Osteocyte (in vitro differentiated cells): ENCODE data around the gene NCAPD2. TPM values are rescaled to one million over a fixed set of nuclear protein-coding genes. Genes with fewer than 3 reads are reported as not detected.

Source experiments
- DNase-seq: peaks from one replicate; pipeline ENCODE4 v3.0.0; 2021; ENCODE audit warnings: mixed read lengths; ENCODE audit not compliant: unreplicated experiment; ENCODE audit errors: extremely low spot score
- H3K27ac Mint-ChIP-seq: one replicate; pipeline ENCODE4 v1.8.0; 2021; ENCODE audit warnings: mild to moderate bottlenecking, mixed read lengths; ENCODE audit not compliant: unreplicated experiment
- H3K27me3 Mint-ChIP-seq: one replicate; pipeline ENCODE4 v1.8.0; 2021; ENCODE audit warnings: mixed read lengths; ENCODE audit not compliant: unreplicated experiment
- H3K36me3 Mint-ChIP-seq: one replicate; pipeline ENCODE4 v1.8.0; 2021; ENCODE audit warnings: mixed read lengths; ENCODE audit not compliant: unreplicated experiment
- H3K4me1 Mint-ChIP-seq: one replicate; pipeline ENCODE4 v1.8.0; 2021; ENCODE audit warnings: mixed read lengths; ENCODE audit not compliant: unreplicated experiment
- H3K4me3 Mint-ChIP-seq: one replicate; pipeline ENCODE4 v1.8.0; 2021; ENCODE audit warnings: mild to moderate bottlenecking, moderate library complexity, mixed read lengths; ENCODE audit not compliant: unreplicated experiment
- H3K9me3 Mint-ChIP-seq: one replicate; pipeline ENCODE4 v1.8.0; 2021; ENCODE audit warnings: mixed read lengths; ENCODE audit not compliant: unreplicated experiment
- total RNA-seq: library from RNA; stranded (reverse); gene quantifications from 2 replicates; pipeline ENCODE4 v1.2.1, GENCODE V29; 2021
- TF ChIP-seq, protein P1 (sequence below): fragments of 200-600 bp; sonication (generic); IDR thresholded peaks from 2 replicates; pipeline ENCODE4 v1.5.0; 2021; ENCODE audit warnings: antibody characterized with exemption, mild to moderate bottlenecking, moderate library complexity

The NCAPD2 gene
- total RNA-seq, 1 donor from 2014 or later: 36.9 TPM

- Mint-ChIP-seq H3K4me3 (no peak overlapping the region), H3K36me3 (peaks cover 14% of the 10 kb centered on the region), H3K27me3 (no peaks in the 10 kb centered on the region), H3K9me3 (no peaks in the 10 kb centered on the region), H3K27ac (no peak overlapping the region), H3K4me1 (peaks cover under 1% of the 10 kb centered on the region)
- TF ChIP-seq, protein P1, sequence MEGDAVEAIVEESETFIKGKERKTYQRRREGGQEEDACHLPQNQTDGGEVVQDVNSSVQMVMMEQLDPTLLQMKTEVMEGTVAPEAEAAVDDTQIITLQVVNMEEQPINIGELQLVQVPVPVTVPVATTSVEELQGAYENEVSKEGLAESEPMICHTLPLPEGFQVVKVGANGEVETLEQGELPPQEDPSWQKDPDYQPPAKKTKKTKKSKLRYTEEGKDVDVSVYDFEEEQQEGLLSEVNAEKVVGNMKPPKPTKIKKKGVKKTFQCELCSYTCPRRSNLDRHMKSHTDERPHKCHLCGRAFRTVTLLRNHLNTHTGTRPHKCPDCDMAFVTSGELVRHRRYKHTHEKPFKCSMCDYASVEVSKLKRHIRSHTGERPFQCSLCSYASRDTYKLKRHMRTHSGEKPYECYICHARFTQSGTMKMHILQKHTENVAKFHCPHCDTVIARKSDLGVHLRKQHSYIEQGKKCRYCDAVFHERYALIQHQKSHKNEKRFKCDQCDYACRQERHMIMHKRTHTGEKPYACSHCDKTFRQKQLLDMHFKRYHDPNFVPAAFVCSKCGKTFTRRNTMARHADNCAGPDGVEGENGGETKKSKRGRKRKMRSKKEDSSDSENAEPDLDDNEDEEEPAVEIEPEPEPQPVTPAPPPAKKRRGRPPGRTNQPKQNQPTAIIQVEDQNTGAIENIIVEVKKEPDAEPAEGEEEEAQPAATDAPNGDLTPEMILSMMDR: no peak
- no peak for DNase-seq
Measured at GRCh38 chr12:6458281-6459003, 35.5 kb upstream of the NCAPD2 start.

DNA sequence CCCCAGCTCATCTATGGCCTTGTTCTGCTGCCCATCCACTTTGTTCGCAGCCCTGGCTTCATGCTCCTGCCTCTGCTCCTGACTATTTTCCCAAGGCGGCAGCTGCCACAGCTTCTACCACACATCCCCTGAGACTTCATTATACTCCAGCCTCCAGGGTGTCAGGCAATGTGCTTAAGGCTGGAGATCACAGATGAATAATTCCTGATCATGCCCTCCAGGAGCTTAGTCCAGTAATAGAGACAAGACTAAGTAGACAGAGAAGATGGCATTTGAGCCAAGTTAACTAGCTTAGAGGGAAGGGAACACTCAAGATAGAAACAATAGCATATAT lies 34.9 kb upstream of the NCAPD2 start:
- TF ChIP-seq, protein P1: no peak
- Mint-ChIP-seq H3K9me3 (no peaks in the 10 kb centered on the region), H3K36me3 (peaks cover 15% of the 10 kb centered on the region), H3K4me1 (no peaks in the 10 kb centered on the region), H3K27me3 (no peaks in the 10 kb centered on the region), H3K27ac (no peak overlapping the region), H3K4me3 (no peak overlapping the region)
- no peak for DNase-seq

GRCh38 chr12:6460751-6461371 lies 33.0 kb upstream of the NCAPD2 start:
- H3K4me3 Mint-ChIP-seq: no peak overlapping the region
- H3K4me1 Mint-ChIP-seq: no peaks in the 10 kb centered on the region
- H3K27ac Mint-ChIP-seq: no peak overlapping the region
- H3K9me3 Mint-ChIP-seq: no peaks in the 10 kb centered on the region
- peaks cover 19% of the 10 kb centered on the region for H3K36me3 Mint-ChIP-seq
- no peak for DNase-seq
- no peaks in the 10 kb centered on the region for H3K27me3 Mint-ChIP-seq
- TF ChIP-seq, protein P1: no peak

DNA sequence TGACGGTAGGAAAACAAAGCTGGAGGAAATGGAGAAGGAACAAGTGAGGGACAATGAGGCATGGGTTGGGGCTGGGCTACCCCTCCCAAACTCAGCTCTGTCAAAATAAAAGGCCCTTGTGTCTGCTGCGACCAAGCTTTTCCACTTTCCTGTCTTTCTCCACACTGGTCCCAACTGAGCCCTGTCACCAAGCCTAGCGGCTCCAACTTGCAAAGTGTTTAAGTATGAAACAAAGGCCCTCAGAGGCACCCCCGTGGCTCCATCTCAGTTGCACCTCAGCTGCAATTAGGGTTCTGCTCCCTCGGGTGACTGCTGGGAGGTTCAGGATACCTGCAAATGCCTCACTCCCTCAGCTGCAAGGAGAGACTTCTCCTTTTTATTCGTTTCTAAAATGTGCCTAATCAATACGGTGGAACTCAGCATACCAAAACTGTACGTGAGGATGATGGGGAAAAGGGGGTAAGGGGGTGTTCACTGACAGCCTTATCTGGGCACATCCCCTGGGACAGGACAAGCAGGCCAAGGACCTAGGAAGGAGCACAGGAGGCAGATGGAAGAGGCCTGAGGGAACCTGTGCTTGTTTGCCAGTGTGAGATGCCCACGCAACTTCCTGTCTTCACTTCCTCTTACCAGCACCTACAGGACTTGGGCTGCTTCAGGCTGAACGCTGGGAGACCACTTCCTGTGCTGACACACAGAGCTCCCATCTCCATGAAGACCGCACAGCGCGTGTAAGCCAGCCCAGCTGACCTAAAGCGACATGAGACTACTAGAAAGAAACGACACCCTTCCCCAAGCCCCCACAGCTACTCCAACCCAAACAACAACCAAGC lies 32.3 kb upstream of the NCAPD2 start:
- H3K4me1 Mint-ChIP-seq: no peaks in the 10 kb centered on the region
- DNase-seq: no peak
- H3K36me3 Mint-ChIP-seq: peaks cover 19% of the 10 kb centered on the region

More for the DNA sequence above, 32.3 kb upstream of the NCAPD2 start:
- Mint-ChIP-seq H3K27me3 (no peaks in the 10 kb centered on the region), H3K9me3 (no peaks in the 10 kb centered on the region), H3K4me3 (no peak overlapping the region), H3K27ac (no peak overlapping the region)
- TF ChIP-seq, protein P1: no peak
